Trophoblast cell (in vitro differentiated cells and primary cell): ENCODE measurements around the gene CASP9.

Experiments
- DNase-seq, 2 donors: peaks; one replicate each; pipeline ENCODE4 v3.0.0-alpha.2; 2016
- H2AFZ ChIP-seq: 2 replicates; pipeline ENCODE4 v1.6.1; 2013; ENCODE audit warnings: low read length, moderate library complexity, mild to moderate bottlenecking; ENCODE audit not compliant: insufficient read depth, poor library complexity
- H2AK5ac ChIP-seq: 2 replicates; pipeline ENCODE4 v1.6.1; 2013; ENCODE audit warnings: mild to moderate bottlenecking, low read length
- H2BK120ac ChIP-seq: 2 replicates; pipeline ENCODE4 v1.6.1; 2013; ENCODE audit warnings: low read length, mild to moderate bottlenecking, moderate library complexity; ENCODE audit not compliant: insufficient read depth, poor library complexity
- H2BK12ac ChIP-seq: 2 replicates; pipeline ENCODE4 v1.6.1; 2013; ENCODE audit warnings: mild to moderate bottlenecking, low read length, moderate library complexity
- H2BK5ac ChIP-seq: 2 replicates; pipeline ENCODE4 v1.6.1; 2013; ENCODE audit warnings: low read length, low read depth, moderate library complexity, mild to moderate bottlenecking; ENCODE audit not compliant: poor library complexity
- H3K14ac ChIP-seq: 2 replicates; pipeline ENCODE4 v1.6.1; 2013; ENCODE audit warnings: mild to moderate bottlenecking, low read length
- H3K18ac ChIP-seq: 2 replicates; pipeline ENCODE4 v1.6.1; 2013; ENCODE audit warnings: mild to moderate bottlenecking, low read length
- H3K23ac ChIP-seq: 2 replicates; pipeline ENCODE4 v1.6.1; 2013; ENCODE audit warnings: low read length
- H3K27ac ChIP-seq: 2 replicates; pipeline ENCODE4 v1.5.1; 2013; ENCODE audit warnings: low read depth, mild to moderate bottlenecking, inconsistent platforms, low read length, moderate library complexity
- H3K27me3 ChIP-seq: 2 replicates; pipeline ENCODE4 v1.6.1; 2013; ENCODE audit warnings: inconsistent platforms, mild to moderate bottlenecking, low read length, moderate library complexity; ENCODE audit not compliant: insufficient read depth
- H3K36me3 ChIP-seq, 2 experiments: 1 replicate in 1 of 2; 2 replicates in 1 of 2; pipeline ENCODE4 v1.6.1; 2013; ENCODE audit warnings: low read length in 2 of 2, mild to moderate bottlenecking in 2 of 2, moderate library complexity in 1 of 2; ENCODE audit not compliant: insufficient read depth in 2 of 2, control insufficient read depth in 1 of 2
- H3K4ac ChIP-seq: 2 replicates; pipeline ENCODE4 v1.6.1; 2013; ENCODE audit warnings: low read depth, mild to moderate bottlenecking, low read length, moderate library complexity
- H3K4me1 ChIP-seq, 2 experiments: 1 replicate in 1 of 2; 2 replicates in 1 of 2; pipeline ENCODE4 v1.6.1; 2013; ENCODE audit warnings: low read length in 2 of 2, mild to moderate bottlenecking in 2 of 2, moderate library complexity in 1 of 2; ENCODE audit not compliant: insufficient read depth in 2 of 2, control insufficient read depth in 1 of 2
- H3K4me2 ChIP-seq: 2 replicates; pipeline ENCODE4 v1.6.1; 2013; ENCODE audit warnings: inconsistent platforms, mild to moderate bottlenecking, low read length, moderate library complexity
- H3K4me3 ChIP-seq: 2 replicates; pipeline ENCODE4 v1.5.1; 2013; ENCODE audit warnings: mild to moderate bottlenecking, low read depth, low read length, inconsistent platforms
- H3K79me1 ChIP-seq: one replicate; pipeline ENCODE4 v1.6.1; 2013; ENCODE audit warnings: low read length
- H3K79me2 ChIP-seq: 2 replicates; pipeline ENCODE4 v1.6.1; 2013; ENCODE audit warnings: low read length, mild to moderate bottlenecking; ENCODE audit not compliant: control insufficient read depth, insufficient read depth, poor library complexity
- H3K9ac ChIP-seq: 2 replicates; pipeline ENCODE4 v1.6.1; 2013; ENCODE audit warnings: mild to moderate bottlenecking, low read length
- H3K9me3 ChIP-seq: 2 replicates; pipeline ENCODE4 v1.6.1; 2013; ENCODE audit warnings: low read depth, mild to moderate bottlenecking, control low read depth, inconsistent platforms, low read length; ENCODE audit not compliant: insufficient read depth
- H4K12ac ChIP-seq: 2 replicates; pipeline ENCODE4 v1.6.1; 2013; ENCODE audit warnings: low read depth, mild to moderate bottlenecking, low read length, moderate library complexity
- H4K8ac ChIP-seq: 2 replicates; pipeline ENCODE4 v1.6.1; 2013; ENCODE audit warnings: low read depth, mild to moderate bottlenecking, low read length, moderate library complexity
- H4K91ac ChIP-seq: one replicate; pipeline ENCODE4 v1.6.1; 2013; ENCODE audit warnings: low read depth, mild to moderate bottlenecking, low read length, moderate library complexity
- WGBS: extraction: QIAGEN DNeasy Blood & Tissue Kit; methylation state at CpG from one replicate; pipeline ENCODE4 v1.1.7; 2013; ENCODE audit warnings: missing lambda C conversion rate; ENCODE audit not compliant: insufficient read length, insufficient coverage; ENCODE audit errors: extremely low coverage; 5-methylcytosine and 5-hydroxymethylcytosine counted together

The CASP9 gene

GRCh38 chr1:15444468-15445389 is 79.3 kb downstream of the CASP9 start:
- no peak overlapping the region for H2BK12ac ChIP-seq
- no peaks in the 10 kb centered on the region for H3K79me2 ChIP-seq
- no peak overlapping the region for H3K14ac ChIP-seq
- no peak overlapping the region for H3K9ac ChIP-seq
- no peak overlapping the region for H3K4me3 ChIP-seq
- no peak overlapping the region for H3K4me2 ChIP-seq
- no CpG with 5 or more reads among the region's 17 CpGs for WGBS
- no peak overlapping the region for H4K12ac ChIP-seq
- H4K8ac ChIP-seq: no peak overlapping the region
- H3K18ac ChIP-seq: no peak overlapping the region
- no peak overlapping the region for H2AFZ ChIP-seq
- DNase-seq: no peak
- no peak overlapping the region for H3K27ac ChIP-seq
- no peaks in the 10 kb centered on the region for H3K36me3 ChIP-seq
- H3K4ac ChIP-seq: no peak overlapping the region
- no peak overlapping the region for H2BK120ac ChIP-seq
- no peaks in the 10 kb centered on the region for H3K4me1 ChIP-seq
- H3K23ac ChIP-seq: no peak overlapping the region
- no peaks in the 10 kb centered on the region for H3K9me3 ChIP-seq
- H2BK5ac ChIP-seq: no peak overlapping the region
- no peak overlapping the region for H2AK5ac ChIP-seq
- H3K79me1 ChIP-seq: no peaks in the 10 kb centered on the region
- H4K91ac ChIP-seq: no peak overlapping the region
- no peaks in the 10 kb centered on the region for H3K27me3 ChIP-seq

GRCh38 chr1:15443281-15443680 is 80.7 kb downstream of the CASP9 start:
- no peak overlapping the region for H3K9ac ChIP-seq

GRCh38 chr1:15442759-15443158 is 81.3 kb downstream of the CASP9 start:
- no peak overlapping the region for H3K4me3 ChIP-seq
- DNase-seq: no peak
- H3K23ac ChIP-seq: no peak overlapping the region
- H4K12ac ChIP-seq: no peak overlapping the region
- H2AK5ac ChIP-seq: no peak overlapping the region
- no peak overlapping the region for H4K8ac ChIP-seq
- no peak overlapping the region for H2AFZ ChIP-seq
- H3K79me2 ChIP-seq: no peaks in the 10 kb centered on the region
- H3K14ac ChIP-seq: no peak overlapping the region
- no peaks in the 10 kb centered on the region for H3K4me1 ChIP-seq
- H3K27me3 ChIP-seq: no peaks in the 10 kb centered on the region
- no peak overlapping the region for H2BK120ac ChIP-seq
- no peak overlapping the region for H4K91ac ChIP-seq
- H3K27ac ChIP-seq: no peak overlapping the region
- no CpG with 5 or more reads among the region's 5 CpGs for WGBS
- H3K4me2 ChIP-seq: no peak overlapping the region
- no peaks in the 10 kb centered on the region for H3K79me1 ChIP-seq
- no peak overlapping the region for H2BK12ac ChIP-seq
- H3K36me3 ChIP-seq: no peaks in the 10 kb centered on the region
- no peak overlapping the region for H3K18ac ChIP-seq
- no peaks in the 10 kb centered on the region for H3K9me3 ChIP-seq
- no peak overlapping the region for H2BK5ac ChIP-seq
- H3K4ac ChIP-seq: no peak overlapping the region
- no peak overlapping the region for H3K9ac ChIP-seq

More at GRCh38 chr1:15443281-15443680, 80.7 kb downstream of the CASP9 start:
- Histone ChIP-seq H3K4ac (no peak overlapping the region), H3K79me2 (no peaks in the 10 kb centered on the region), H2BK120ac (no peak overlapping the region), H2AFZ (no peak overlapping the region), H3K79me1 (no peaks in the 10 kb centered on the region), H3K27ac (no peak overlapping the region), H3K4me1 (no peaks in the 10 kb centered on the region), H3K4me3 (no peak overlapping the region), H2BK5ac (no peak overlapping the region), H2AK5ac (no peak overlapping the region), H3K27me3 (no peaks in the 10 kb centered on the region), H3K4me2 (no peak overlapping the region), H4K12ac (no peak overlapping the region), H2BK12ac (no peak overlapping the region), H3K36me3 (no peaks in the 10 kb centered on the region), H3K23ac (no peak overlapping the region), H3K14ac (no peak overlapping the region), H4K91ac (no peak overlapping the region), H3K18ac (no peak overlapping the region), H4K8ac (no peak overlapping the region), H3K9me3 (no peaks in the 10 kb centered on the region)
- no CpG with 5 or more reads among the region's 5 CpGs for WGBS
- DNase-seq: no peak

DNA sequence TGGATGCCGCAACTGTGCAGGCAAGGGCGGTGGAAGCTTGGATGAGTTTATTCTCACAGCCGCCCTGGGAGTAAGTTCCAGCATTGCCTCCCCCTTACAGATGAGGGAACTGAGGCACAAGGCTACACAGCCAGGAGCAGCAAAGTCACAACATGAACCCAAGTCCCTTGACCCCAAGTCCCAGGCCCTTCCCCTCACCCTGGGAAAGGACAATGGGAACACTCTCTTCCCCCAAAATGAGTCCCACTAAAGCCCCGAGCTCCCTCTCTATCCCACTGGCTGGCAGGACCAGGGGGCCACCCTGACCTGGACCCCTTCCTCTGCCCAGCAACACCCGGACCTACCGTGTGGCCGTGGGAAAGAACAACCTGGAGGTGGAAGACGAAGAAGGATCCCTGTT is 81.9 kb downstream of the CASP9 start:
- no CpG with 5 or more reads among the region's 8 CpGs for WGBS
- no peaks in the 10 kb centered on the region for H3K36me3 ChIP-seq
- H4K12ac ChIP-seq: no peak overlapping the region
- H3K14ac ChIP-seq: no peak overlapping the region
- no peaks in the 10 kb centered on the region for H3K79me2 ChIP-seq
- H3K4ac ChIP-seq: no peak overlapping the region
- no peak overlapping the region for H3K4me3 ChIP-seq
- no peak overlapping the region for H2AK5ac ChIP-seq
- no peak overlapping the region for H2BK5ac ChIP-seq
- H3K27ac ChIP-seq: no peak overlapping the region
- no peak for DNase-seq
- no peak overlapping the region for H2BK12ac ChIP-seq
- no peaks in the 10 kb centered on the region for H3K27me3 ChIP-seq
- no peak overlapping the region for H3K23ac ChIP-seq
- no peaks in the 10 kb centered on the region for H3K9me3 ChIP-seq
- H4K8ac ChIP-seq: no peak overlapping the region
- no peaks in the 10 kb centered on the region for H3K4me1 ChIP-seq
- H2BK120ac ChIP-seq: no peak overlapping the region
- H3K18ac ChIP-seq: no peak overlapping the region
- no peak overlapping the region for H2AFZ ChIP-seq
- H3K9ac ChIP-seq: no peak overlapping the region
- H3K4me2 ChIP-seq: no peak overlapping the region
- H4K91ac ChIP-seq: no peak overlapping the region
- H3K79me1 ChIP-seq: no peaks in the 10 kb centered on the region
